Neural crest cell (in vitro differentiated cells): ENCODE results near the gene RAP1GAP2. TPM values are rescaled to one million over a fixed set of nuclear protein-coding genes. Genes with fewer than 3 reads are reported as not detected.
"Not testable (repeated sequence)": the region's sequence is repeated elsewhere in the genome, so short reads cannot be mapped to it uniquely, and the experiment has no call there.

ENCODE experiments used
- DNase-seq: peaks from one replicate; pipeline ENCODE4 v3.0.0; 2021; ENCODE audit warnings: low read depth, mixed read lengths, low spot score
- H3K27ac Mint-ChIP-seq: one replicate; pipeline ENCODE4 v1.8.0; 2021; ENCODE audit warnings: mild to moderate bottlenecking, mixed read lengths; ENCODE audit not compliant: unreplicated experiment
- H3K27me3 Mint-ChIP-seq: 2 replicates; pipeline ENCODE4 v1.8.0; 2021; ENCODE audit warnings: low read depth, mild to moderate bottlenecking, mixed read lengths
- H3K36me3 Mint-ChIP-seq: 2 replicates; pipeline ENCODE4 v1.8.0; 2021; ENCODE audit warnings: low read depth, mild to moderate bottlenecking, mixed read lengths
- H3K4me1 Mint-ChIP-seq: 2 replicates; pipeline ENCODE4 v1.8.0; 2021; ENCODE audit warnings: mixed read lengths
- H3K4me3 Mint-ChIP-seq: one replicate; pipeline ENCODE4 v1.8.0; 2021; ENCODE audit warnings: mild to moderate bottlenecking, mixed read lengths
- H3K9me3 Mint-ChIP-seq: 2 replicates; pipeline ENCODE4 v1.8.0; 2021; ENCODE audit warnings: mixed read lengths
- total RNA-seq: library from RNA; stranded (reverse); gene quantifications from 2 replicates; pipeline ENCODE4 v1.2.1, GENCODE V29; 2021
- TF ChIP-seq, protein P1 (sequence below): fragments of 200-600 bp; sonication (generic); conservative IDR thresholded peaks from 2 replicates; pipeline ENCODE4 v1.5.0; 2021; ENCODE audit warnings: antibody characterized with exemption, mild to moderate bottlenecking

Gene RAP1GAP2
- total RNA-seq, 1 donor from 2014 or later: 1.0 TPM

DNA sequence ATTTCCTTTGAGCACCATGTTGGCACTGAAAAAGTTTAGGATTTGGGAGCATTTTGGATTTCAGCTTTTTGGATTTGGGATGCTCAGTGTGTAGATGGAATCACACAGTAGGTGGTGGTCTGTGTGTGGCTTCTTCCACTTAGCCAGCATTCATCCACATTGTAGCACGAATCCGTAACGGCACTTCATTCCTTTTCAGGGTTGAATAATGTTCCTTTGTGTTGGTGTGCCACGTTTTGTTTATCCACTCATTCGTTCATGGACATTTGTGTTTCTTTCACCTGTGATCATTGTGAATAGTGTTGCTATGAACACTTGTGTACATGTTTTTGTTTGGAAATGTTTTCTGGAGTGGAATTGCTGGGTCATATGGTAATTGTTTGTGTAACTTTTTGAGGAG, 85.1 kb downstream of the RAP1GAP2 start:
- Mint-ChIP-seq H3K27me3 (peaks cover 17% of the 10 kb centered on the region), H3K36me3 (no peaks in the 10 kb centered on the region), H3K27ac (no peak overlapping the region), H3K4me3 (no peak overlapping the region), H3K9me3 (no peaks in the 10 kb centered on the region), H3K4me1 (no peaks in the 10 kb centered on the region)
- TF ChIP-seq, protein P1, sequence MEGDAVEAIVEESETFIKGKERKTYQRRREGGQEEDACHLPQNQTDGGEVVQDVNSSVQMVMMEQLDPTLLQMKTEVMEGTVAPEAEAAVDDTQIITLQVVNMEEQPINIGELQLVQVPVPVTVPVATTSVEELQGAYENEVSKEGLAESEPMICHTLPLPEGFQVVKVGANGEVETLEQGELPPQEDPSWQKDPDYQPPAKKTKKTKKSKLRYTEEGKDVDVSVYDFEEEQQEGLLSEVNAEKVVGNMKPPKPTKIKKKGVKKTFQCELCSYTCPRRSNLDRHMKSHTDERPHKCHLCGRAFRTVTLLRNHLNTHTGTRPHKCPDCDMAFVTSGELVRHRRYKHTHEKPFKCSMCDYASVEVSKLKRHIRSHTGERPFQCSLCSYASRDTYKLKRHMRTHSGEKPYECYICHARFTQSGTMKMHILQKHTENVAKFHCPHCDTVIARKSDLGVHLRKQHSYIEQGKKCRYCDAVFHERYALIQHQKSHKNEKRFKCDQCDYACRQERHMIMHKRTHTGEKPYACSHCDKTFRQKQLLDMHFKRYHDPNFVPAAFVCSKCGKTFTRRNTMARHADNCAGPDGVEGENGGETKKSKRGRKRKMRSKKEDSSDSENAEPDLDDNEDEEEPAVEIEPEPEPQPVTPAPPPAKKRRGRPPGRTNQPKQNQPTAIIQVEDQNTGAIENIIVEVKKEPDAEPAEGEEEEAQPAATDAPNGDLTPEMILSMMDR: no peak
- DNase-seq: no peak

DNA sequence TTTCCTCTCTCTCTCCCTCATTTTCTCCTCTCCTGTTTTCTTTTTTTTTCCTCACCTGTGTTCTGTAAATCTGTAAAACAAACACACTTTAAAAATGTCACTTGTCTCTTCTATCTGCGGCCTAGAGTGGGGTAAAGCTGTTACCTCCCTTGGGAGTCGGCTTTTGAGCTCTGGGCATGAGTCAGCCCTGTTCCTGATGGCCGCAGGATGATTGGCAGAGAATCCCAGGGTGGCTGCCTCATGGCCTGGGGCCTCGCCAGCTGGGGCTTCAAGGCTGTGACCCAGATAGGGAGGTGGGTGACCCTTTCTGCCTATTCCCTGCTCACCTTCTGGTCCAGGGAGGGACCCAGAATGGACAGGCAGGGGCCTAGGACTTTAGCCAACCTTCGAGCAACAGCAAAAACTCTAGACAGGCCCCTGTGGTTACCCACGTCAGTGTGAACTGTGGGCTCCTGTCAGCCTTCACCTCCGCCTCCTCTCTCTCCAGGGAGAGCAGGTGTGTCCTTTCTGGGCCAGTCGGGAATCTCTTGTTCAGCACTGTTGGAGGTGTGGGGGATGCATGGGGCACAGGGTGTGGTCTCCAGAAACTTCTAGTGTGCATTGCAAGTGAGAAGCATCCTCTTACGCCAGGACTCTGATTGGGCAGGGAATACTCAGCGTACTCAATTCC, 87.4 kb downstream of the RAP1GAP2 start:
- Mint-ChIP-seq H3K4me1 (no peaks in the 10 kb centered on the region), H3K27ac (no peak overlapping the region)
- no peak for DNase-seq

DNA sequence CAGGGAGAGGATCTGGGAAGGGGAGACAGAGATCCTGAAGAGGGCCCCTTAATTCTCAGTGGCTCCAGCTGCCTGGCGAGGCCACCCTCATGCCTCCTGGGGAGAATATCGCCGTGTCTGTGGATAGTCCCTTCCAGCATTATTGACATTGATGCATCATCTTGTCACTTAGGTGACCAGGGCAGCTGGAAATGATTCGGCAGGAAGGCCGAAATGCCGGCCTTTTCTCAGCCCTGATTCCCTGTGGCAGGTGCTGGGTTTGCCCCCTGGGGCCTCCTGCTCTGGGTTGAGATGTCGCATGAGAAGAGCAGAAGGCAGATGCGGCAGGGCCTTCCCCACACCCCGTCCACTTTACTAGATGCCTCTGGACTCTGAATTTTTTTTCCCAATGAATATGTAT, 89.5 kb downstream of the RAP1GAP2 start:
- no peak overlapping the region for H3K4me3 Mint-ChIP-seq
- H3K27me3 Mint-ChIP-seq: peaks cover 10% of the 10 kb centered on the region
- no peaks in the 10 kb centered on the region for H3K36me3 Mint-ChIP-seq
- no peaks in the 10 kb centered on the region for H3K4me1 Mint-ChIP-seq
- no peaks in the 10 kb centered on the region for H3K9me3 Mint-ChIP-seq
- TF ChIP-seq, protein P1: no peak
- no peak overlapping the region for H3K27ac Mint-ChIP-seq
- no peak for DNase-seq

More for the DNA sequence above, 87.4 kb downstream of the RAP1GAP2 start:
- Mint-ChIP-seq H3K36me3 (no peaks in the 10 kb centered on the region), H3K9me3 (no peaks in the 10 kb centered on the region), H3K27me3 (peaks cover 10% of the 10 kb centered on the region), H3K4me3 (no peak overlapping the region)
- TF ChIP-seq, protein P1: no peak

DNA sequence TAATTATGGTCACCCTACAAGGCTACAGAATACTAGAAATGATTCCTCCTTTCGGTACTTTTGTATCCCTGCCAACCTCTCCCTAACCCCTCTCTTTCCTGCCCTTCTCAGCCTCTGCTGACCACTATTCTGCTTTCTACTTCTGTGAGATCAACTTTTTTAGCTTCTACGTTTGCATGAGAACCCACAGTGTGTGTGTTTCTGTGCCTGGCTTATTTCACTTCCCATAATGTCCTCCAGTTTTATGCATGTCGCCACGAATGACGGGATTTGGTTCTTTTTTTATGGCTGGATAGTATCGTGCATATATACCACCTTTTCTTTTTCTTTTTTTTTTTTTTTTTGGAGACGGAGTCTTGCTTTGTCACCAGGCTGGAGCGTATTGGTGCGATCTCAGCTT, 92.1 kb downstream of the RAP1GAP2 start:
- Mint-ChIP-seq H3K4me1 (no peaks in the 10 kb centered on the region), H3K27ac (no peak overlapping the region), H3K27me3 (peaks cover 6% of the 10 kb centered on the region), H3K36me3 (no peaks in the 10 kb centered on the region), H3K9me3 (no peaks in the 10 kb centered on the region), H3K4me3 (no peak overlapping the region)
- no peak for DNase-seq
- TF ChIP-seq, protein P1: no peak

DNA sequence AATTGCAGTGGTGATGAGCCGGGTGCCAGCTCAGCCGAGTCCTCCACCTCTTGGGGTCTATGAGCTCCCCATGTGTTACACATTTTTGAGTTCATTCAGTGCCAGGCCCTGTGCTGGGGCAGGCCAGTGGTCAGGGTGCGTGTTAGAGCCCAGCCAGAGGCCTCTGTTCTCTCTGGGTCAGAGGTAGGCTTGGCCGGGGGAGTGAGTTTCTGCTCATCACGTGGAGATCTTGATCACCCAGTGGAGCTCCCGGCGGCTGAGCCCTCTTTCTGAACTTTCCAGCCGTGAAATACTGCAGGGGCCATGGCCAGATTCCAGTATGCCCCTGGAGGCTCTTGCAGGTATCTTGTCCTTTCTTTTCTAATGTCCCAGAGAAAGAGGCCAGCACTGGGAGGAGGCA, 93.0 kb downstream of the RAP1GAP2 start:
- Mint-ChIP-seq H3K4me1 (no peaks in the 10 kb centered on the region), H3K27me3 (peaks cover 4% of the 10 kb centered on the region), H3K27ac (no peak overlapping the region), H3K36me3 (no peaks in the 10 kb centered on the region), H3K9me3 (no peaks in the 10 kb centered on the region), H3K4me3 (no peak overlapping the region)
- TF ChIP-seq, protein P1: no peak
- DNase-seq: no peak

DNA sequence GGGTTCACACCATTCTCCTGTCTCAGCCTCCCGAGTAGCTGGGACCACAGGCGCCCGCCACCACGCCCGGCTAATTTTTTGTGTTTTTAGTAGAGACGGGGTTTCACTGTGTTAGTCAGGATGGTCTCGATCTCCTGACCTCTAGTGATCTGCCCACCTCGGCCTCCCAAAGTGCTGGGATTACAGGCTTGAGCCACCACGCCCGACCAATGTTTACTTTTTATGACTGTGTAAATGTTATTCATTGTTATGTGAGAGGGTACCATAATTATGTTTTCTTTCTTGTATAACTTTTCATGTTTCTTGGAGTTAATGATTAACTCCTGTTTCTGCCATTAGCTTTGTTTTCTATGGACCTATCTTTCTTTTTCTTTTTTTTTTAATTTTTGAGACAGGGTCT, 94.5 kb downstream of the RAP1GAP2 start:
- not testable (repeated sequence) for H3K9me3 Mint-ChIP-seq, H3K4me1 Mint-ChIP-seq, H3K36me3 Mint-ChIP-seq, H3K4me3 Mint-ChIP-seq, H3K27ac Mint-ChIP-seq, DNase-seq, H3K27me3 Mint-ChIP-seq
